HG03575 (cell line): Measurements from ENCODE around the gene SLC41A1.

Experiments
- ATAC-seq: cut with Tn5 transposase; IDR thresholded peaks from one replicate; pipeline ENCODE4 v1.9.1; 2021; ENCODE audit not compliant: unreplicated experiment, insufficient number of reproducible peaks, low FRiP score; ENCODE audit errors: extremely low read depth

Gene SLC41A1

GRCh38 chr1:205797168-205797567 is 15.8 kb downstream of the SLC41A1 start:
- no peak for ATAC-seq

GRCh38 chr1:205794011-205794730 is 18.8 kb downstream of the SLC41A1 start:
- ATAC-seq: no peak

DNA sequence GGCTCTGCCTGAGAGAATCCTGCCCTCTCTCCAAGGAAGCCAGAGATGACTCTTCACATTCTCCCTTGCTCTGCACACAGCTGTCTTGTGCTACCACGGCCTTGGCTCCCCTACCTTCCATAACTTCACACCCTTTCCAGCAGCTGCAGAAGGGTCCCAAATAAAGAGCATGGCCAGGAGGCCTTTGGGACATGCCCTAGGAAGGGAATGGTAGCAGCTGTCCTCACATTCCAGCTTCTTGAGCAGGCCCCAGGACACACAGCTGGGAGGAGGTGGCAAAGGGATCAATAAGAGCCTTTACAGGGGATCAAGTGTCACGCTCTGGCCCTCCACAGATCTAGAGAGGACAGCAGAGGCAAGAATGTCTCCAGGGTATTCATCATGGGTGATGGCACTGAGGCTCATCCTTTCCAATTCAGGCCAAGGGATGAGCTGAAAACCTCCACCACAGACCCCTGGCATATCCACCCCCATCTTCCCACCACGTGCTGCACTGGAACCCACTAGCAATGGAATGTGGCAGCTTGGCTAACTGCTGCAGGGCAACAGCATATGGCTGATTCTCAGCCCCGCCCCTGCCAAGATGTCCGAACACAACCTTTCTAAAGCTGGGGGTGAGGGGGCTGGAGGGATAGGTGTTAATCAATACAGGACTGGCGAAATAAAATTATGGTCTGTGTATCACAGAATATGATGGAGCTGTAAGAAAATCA is 19.9 kb downstream of the SLC41A1 start:
- no peak for ATAC-seq

- ATAC-seq: no peak
These were observed 20.5 kb downstream of the SLC41A1 start for GRCh38 chr1:205792481-205792881.

DNA sequence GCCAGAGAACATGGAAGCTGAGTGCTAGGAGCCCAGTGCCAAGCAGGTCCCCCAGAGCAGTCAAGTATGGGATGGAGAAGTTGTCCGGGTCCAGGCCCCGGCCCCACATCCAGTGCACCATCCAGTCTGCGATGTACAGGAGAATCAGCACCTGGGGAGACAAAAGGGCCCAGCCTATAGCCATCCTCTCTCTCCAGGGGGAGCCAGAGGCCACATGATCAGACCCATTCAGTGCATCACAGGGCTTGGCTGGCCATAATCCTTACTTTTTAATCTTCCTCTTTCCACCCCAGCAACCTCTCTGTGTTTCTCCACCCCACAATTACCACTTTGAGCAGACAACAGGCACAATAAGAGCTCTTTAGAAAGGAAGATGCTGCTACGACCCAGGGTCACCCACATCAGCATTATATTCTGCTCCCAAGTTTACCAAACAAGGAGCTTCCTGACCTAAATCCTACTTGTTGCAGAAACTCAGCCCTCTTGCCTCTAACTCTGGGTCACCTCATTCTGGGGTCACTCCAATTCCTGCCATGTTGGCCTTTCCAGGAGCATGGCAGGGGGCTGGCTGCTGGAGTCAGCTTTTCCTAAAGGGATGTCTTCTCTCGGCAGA is 21.3 kb downstream of the SLC41A1 start:
- no peak for ATAC-seq

DNA sequence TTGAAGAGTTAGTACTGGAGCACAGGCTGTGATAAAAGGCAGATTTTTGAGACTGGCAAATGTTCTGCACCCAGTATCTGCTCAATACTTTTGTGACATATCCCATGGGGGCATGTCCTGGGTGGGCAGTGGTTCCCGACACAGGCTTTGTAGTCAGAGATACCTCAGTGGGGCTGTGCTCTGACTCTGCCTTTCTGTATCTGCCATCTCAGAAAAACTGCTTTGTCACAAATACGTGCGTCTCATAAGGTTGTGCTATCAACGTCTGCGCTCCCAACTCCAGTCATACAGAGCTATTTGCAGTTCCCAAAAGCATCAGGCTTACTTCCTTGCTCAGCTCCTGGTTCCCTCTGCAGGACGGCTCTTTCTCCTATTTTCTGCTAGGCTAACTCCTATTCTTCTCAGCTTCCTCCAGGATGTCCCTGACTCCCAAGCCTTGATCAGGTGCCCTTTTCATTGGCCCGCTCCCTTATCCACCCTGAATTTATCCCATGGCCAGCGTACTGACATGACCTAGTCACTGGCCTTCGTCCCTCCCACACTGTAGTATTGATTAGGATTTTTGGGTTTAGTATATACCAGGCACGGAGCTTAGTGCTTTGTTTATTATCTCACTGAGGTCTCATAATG is 25.6 kb downstream of the SLC41A1 start:
- ATAC-seq: no peak

- ATAC-seq: no peak
These were observed 26.4 kb downstream of the SLC41A1 start for GRCh38 chr1:205786601-205787000.

DNA sequence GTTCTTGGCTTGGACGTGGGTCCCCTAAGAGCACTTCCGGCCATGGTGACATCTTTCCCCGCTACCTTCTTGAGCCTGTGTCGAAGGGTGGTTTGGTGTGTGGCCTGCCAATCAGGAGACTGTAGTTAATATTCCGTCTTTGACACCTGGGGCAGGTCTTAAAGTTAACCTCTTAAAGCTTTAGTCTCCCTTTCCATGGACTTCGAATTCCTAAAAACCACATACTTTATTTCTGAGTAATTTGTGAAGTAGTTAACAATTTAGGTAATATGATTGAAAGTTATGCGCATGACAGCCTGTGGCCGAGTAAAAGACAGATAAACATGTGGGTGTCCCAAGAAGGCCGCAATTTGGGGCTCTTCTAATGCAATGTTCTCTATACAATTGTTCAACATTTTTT is 27.6 kb downstream of the SLC41A1 start:
- no peak for ATAC-seq

GRCh38 chr1:205783904-205784303 is 29.1 kb downstream of the SLC41A1 start:
- ATAC-seq: no peak

DNA sequence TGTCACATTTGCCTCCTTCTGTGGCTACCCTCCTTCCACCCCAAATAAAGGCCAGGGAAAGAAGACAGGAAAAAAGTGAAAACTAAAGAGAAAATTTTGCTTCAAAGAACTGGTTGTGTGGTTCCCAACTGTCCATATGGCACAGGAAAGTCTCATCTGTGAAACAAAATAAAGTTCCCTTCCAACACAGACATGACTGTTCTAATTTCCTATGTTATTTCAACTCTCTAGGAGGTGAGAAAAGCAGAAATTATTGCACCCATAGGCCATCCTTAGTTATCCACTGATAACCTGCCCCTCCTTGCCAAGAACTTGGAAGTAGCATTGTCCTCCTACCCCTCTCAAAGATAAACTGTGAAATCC is 29.6 kb downstream of the SLC41A1 start:
- ATAC-seq: no peak

GRCh38 chr1:205782627-205783432 is 30.2 kb downstream of the SLC41A1 start:
- no peak for ATAC-seq

- no peak for ATAC-seq
These were observed 32.7 kb downstream of the SLC41A1 start for GRCh38 chr1:205780335-205780734.

GRCh38 chr1:205777994-205778393 is 35.0 kb downstream of the SLC41A1 start:
- ATAC-seq: no peak

- no peak for ATAC-seq
These were observed 37.3 kb downstream of the SLC41A1 start for GRCh38 chr1:205775717-205776056.

DNA sequence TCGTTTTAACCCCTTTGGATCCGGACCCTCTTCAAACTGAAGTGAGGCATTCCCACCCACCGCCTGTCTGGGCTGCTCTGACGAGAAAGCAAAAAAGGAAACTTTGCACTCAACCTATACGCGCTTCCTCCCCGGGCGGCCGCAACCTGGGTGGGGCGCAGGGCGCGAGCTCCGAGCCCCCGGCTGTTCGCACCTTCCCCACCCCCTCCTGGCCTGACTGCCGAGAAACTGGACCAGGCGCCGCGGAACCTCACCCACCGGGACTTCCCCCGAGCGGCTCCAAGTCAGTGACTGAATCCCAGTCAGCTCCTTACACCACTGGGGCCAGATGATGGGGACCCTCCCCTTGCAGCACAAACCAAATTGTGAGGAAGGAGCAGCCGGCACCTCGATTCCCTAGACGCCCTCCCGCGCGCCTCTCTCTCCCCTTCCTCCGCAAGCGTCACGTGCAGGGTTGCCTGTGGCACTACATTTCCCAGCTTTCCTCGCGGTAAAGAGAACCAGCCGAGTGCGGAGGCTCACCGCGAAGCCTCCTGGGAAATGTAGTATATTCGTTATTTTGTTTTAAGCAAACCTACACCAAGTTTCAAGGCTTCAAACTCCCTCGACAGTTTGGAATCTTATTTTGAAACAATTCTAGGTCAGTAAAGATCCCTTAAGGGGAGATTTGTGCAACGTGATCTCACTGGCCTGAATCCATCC is 37.8 kb downstream of the SLC41A1 start, which contains the start of gene RAB29:
RAB29 (minus strand) TSS at position 468 of the 702 bp plus-strand sequence. CDS start 526 bp downstream, outside the sequence.
- ATAC-seq: no peak

DNA sequence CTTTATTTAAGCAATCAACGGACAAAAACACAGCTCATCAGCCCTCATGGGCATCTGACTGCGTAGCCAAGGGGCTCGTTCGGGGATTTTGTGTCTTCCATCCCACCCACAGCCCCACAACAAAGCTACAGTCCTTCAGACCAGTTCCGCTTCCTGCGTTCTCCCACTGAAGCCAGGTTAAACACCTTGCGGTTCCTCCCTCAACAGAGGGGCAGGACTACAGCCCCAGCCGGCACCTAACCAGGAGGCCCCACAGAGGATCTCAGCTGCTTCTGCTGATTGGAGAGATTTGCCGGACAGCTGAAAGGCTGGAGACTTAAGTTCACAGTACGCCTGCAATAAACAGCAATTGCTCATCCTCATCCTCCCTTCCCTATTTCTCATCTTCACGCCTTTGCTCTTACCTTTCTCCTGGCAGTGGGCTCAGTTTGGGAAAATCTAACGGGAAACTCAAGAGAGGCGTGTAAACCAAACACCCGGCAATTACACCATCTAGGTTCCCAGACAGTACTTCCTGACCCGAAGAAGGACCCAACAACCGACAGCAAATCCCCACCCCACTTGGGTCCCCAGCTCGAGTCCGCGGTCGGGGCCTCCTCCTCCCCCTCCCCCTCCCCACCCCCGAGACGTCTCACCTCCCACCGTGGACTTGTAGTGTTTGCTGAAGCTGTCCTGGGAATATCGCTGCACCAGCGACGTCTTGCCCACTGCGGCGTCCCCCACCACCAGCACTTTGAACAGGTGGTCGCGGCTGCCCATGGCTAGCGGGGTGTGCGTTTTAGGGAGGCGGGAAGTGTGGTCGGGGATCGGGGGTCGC is 38.6 kb downstream of the SLC41A1 start:
- no peak for ATAC-seq

- no peak for ATAC-seq
These were observed 40.4 kb downstream of the SLC41A1 start for GRCh38 chr1:205772607-205773032.

GRCh38 chr1:205770618-205771017 is 42.4 kb downstream of the SLC41A1 start:
- ATAC-seq: no peak
